SK-N-MC (cell line): Measurements from ENCODE around the gene KCNIP2.

Source experiments
- EZH2 ChIP-seq: fragments of 200-600 bp; sonication (generic); IDR thresholded peaks from one replicate; pipeline ENCODE4 v1.6.1; 2017; ENCODE audit warnings: antibody characterized with exemption
- POLR2AphosphoS5 ChIP-seq: IDR thresholded peaks from 2 replicates; pipeline ENCODE4 v1.6.1; 2012; ENCODE audit warnings: mild to moderate bottlenecking, low read depth, low read length, borderline replicate concordance

DNA sequence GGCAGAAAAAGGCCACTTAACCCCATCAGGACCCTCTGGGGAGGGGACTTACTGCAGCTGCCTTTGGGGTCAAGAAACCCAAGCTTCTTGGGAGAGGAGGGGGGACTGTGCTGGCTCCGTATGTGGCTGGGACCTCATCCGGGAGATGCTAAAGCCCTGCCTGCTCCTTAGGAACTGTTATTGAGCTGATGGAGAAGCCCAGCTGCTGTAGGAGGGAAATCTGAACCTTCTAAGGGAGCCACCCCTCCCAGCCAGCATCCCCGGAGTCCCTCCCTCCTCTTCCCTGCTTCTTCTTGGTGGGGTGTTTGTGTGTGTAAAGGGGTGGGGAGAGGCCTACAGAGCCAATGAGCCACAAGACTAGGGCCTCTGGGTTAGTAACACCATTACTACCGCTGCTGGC lies 8.2 kb downstream of the KCNIP2 start:
- TF ChIP-seq POLR2AphosphoS5: no peak
- no peak for TF ChIP-seq EZH2
